GM18505 (cell line): Measurements from ENCODE around the gene TBCE.
"Not testable (repeated sequence)": the region's sequence is repeated elsewhere in the genome, so short reads cannot be mapped to it uniquely, and the experiment has no call there.

ENCODE experiments used
- ATAC-seq: cut with Tn5 transposase; IDR thresholded peaks from one replicate; pipeline ENCODE4 v1.9.1; 2021; ENCODE audit not compliant: unreplicated experiment
- POLR2A ChIP-seq: IDR thresholded peaks from 4 replicates; pipeline ENCODE4 v1.6.1; 2011; ENCODE audit warnings: borderline replicate concordance; ENCODE audit not compliant: insufficient read depth, insufficient read length; ENCODE audit errors: extremely low read depth

Gene TBCE

DNA sequence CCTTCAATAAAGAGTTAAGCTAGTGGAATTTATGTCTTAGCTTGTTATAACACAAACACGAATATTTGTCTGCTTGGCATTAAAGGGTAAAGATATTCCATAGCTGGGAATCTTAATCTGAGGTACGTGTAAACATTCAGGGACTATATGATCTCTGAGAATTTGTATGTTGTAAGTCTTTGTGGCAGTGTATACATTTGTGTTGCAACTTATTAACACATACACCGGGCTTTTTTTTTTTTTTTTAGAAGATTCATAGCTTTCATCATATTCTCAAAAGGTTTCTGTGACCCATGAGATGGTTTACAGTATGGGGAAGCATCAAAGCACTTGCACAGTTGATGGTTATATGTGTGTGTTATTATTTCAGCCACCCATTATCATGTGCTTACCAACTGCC lies 35.8 kb upstream of the TBCE start:
- TF ChIP-seq POLR2A = no peak
- ATAC-seq = no peak

DNA sequence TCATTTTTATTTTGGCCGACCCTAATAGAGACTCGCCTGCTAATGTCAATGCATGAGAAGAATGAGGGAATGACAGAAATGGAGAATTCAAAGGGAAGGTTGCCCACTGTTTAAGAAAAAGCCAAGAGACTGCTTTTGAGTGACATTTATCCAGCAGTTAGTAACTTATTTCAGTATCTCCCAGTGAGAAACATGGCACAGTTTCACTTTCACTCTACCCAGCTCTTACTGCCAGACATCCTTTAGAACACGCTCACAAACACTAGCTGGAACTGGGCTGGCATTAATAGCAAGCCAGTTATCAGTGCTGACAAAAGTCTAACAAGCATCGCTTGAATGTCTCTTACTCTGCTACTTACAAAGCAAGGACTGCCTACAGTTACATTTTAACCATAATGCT lies 30.3 kb upstream of the TBCE start:
- TF ChIP-seq POLR2A = no peak
- ATAC-seq = no peak

DNA sequence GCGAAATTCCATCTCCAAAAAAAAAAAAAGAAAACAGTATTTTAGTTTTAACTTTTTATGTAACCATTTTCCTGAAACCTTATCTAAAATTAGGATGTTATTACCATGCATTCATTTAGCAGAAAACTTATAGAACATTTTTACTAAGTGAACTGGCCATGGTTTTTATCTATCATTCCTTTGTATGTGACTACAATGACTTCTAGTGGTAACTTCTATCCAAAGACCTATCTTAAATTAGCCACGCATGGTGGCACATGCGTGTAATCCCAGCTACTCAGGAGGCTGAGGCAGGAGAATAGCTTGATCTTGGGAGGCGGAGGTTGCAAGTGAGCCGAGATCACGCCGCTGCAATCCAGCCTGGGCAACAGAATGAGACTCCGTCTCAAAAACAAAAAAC lies 27.5 kb upstream of the TBCE start:
- no peak for ATAC-seq
- TF ChIP-seq POLR2A = no peak

DNA sequence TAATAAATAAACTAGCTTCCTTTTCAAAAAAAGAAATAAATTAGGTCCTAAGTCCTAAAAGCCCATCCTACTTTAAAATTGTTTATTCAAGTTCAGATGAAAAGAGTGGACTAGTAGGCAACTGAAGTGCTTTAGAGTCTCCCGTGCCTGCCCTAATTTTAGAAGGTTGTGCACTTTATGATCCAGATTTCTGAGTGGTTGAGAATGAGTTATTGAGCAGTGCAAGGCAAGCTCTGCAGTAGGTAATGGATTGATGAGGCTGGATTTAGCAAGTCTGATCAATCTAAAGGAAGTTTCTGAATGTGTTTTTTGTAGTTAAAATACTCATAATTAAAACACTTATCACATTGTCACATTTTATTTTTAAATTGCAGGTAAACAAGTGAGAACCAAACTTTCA lies 25.9 kb upstream of the TBCE start:
- no peak for TF ChIP-seq POLR2A
- ATAC-seq = no peak

DNA sequence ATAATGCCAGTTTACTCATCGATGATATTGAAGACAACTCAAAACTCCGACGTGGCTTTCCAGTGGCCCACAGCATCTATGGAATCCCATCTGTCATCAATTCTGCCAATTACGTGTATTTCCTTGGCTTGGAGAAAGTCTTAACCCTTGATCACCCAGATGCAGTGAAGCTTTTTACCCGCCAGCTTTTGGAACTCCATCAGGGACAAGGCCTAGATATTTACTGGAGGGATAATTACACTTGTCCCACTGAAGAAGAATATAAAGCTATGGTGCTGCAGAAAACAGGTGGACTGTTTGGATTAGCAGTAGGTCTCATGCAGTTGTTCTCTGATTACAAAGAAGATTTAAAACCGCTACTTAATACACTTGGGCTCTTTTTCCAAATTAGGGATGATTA lies 25.2 kb upstream of the TBCE start:
- ATAC-seq = no peak
- TF ChIP-seq POLR2A = no peak

DNA sequence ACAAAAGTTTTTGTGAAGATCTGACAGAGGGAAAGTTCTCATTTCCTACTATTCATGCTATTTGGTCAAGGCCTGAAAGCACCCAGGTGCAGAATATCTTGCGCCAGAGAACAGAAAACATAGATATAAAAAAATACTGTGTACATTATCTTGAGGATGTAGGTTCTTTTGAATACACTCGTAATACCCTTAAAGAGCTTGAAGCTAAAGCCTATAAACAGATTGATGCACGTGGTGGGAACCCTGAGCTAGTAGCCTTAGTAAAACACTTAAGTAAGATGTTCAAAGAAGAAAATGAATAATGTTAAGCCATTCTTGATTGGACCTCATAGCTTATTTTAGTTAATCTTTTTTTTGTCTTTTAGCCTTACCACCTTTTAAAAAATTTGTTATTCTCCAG lies 24.8 kb upstream of the TBCE start:
- no peak for TF ChIP-seq POLR2A
- no peak for ATAC-seq

DNA sequence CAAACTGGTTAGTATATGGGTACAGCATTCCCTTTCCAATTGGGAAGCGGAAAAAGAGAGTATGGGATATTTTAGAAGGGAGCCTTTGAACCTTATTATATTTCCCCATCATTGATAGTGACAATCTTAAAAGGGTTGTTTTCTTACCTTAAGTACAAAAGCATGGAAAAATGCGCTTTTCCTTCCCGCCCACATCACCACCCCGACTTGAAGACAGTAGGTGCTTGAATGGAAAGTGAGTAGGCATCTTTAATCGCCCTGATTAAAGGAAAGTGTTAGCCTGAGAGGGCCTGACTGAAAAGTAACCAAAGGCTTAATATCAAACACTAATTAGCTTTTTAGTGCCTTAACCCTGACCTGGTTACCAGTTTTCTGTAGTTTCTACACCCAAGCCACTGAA lies 23.5 kb upstream of the TBCE start:
- ATAC-seq = no peak
- no peak for TF ChIP-seq POLR2A

DNA sequence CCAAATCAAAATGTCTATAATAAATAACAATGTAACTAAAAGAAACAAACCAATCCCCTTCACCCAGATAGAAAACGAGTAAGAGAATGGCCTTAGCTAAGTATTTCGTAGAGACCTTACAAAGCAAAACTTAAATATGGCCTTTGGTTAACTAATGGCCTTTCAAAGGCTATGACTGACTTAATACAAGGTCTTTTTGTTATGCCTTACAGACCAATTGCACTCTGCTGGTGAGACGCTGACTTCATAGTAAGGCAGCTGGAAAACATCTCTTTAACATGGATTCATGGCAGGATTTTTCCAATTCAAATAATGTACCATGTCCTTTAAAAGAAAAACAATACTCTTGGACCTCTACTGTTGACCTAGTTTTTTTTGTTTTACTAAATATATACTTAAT lies 15.8 kb upstream of the TBCE start:
- ATAC-seq = no peak
- no peak for TF ChIP-seq POLR2A

DNA sequence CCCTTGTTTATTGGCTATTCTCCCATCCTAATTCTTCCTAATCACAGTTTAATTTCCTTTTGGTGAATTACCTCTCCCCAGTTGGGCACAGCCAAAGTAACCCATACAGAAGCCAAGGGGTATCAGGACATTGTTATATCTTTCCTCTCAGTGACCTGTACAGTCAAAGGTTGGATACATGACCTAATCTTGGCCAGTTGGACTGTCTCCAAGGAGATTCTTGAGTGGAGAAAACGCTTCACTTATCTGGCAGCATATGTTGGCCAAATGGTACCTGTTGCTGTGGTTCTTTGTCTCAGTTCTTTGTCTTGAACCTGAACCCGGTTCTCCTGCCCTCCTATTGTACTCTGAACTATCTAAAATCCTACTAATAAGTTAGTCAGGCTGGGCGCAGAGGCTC lies 15.3 kb upstream of the TBCE start:
- no peak for ATAC-seq
- TF ChIP-seq POLR2A = no peak

DNA sequence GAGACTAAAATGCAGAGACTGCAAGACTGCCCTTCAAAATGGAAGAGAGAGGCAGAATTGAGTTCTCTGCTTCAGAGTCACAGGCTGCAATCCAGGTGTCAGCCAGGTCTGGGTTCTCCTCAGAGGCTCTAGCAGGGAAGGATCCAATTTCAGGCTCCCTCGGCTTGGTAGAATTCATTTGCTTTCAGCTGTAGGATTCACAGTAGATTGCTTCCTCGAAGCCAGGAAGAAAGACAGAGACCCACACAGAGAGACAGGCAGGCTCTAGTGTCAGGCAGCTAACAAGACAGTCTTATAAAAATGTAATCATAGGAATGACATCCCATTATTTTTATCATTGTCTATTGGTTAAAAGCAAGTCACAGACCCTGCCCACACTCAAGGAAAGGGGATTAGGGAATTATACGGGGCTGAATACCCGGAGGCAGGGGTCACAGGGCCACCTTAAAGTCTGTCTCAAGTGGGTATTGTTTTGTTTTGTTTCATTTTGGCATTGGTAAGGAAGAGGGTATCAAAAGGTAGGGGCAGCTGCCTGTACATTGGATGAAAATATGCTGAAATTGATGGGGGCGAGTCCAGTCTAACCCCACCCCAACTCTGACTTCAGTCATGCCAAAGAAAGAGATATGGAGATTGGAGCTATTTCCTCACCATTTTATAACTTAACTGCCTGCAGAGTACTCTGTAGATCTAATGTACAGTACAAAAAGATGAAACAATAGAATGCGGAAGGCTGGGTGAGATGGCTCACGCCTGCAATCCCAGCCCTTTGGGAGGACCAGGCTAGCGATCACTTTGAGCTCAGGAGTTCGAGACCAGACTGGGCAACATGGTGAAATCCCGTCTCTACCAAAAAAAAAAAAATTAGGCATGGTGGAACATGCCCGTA lies 9.5 kb upstream of the TBCE start:
- TF ChIP-seq POLR2A = no peak
- ATAC-seq = no peak

DNA sequence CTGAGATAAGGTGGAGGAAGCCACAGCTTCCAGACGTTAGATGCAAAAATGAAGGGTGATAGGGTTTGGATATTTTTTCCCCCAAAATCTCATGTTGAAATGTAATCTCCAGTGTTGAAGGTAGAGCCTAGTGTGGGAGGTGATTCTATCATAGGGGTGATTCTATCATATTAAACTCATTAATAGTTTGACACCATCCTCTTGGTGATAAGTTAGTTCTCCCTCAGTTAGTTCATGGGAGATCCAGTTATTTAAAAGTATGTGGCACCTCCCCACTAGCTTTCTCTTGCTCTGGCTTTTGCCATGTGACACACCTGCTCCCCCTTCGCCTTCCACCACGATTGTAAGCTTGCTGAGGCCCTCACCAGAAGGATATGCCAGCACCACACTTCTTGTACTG lies 8.3 kb upstream of the TBCE start:
- TF ChIP-seq POLR2A = no peak
- no peak for ATAC-seq

DNA sequence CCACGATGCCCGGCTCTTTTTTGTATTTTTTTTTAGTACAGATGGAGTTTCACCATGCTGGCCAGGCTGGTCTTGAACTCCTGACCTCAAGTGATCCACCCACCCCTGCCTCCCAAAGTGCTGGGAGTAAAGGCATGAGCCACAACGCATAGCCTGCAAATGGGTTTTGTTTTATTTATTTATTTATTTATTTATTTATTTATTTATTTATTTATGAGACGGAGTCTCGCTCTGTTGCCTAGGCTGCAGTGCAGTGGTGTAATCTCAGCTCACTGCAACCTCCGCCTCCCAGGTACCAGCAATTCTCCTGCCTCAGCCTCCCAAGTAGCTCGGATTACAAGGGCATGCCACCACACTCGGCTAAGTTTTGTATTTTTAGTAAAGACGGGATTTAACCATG lies 3.0 kb upstream of the TBCE start:
- ATAC-seq = not testable (repeated sequence)

DNA sequence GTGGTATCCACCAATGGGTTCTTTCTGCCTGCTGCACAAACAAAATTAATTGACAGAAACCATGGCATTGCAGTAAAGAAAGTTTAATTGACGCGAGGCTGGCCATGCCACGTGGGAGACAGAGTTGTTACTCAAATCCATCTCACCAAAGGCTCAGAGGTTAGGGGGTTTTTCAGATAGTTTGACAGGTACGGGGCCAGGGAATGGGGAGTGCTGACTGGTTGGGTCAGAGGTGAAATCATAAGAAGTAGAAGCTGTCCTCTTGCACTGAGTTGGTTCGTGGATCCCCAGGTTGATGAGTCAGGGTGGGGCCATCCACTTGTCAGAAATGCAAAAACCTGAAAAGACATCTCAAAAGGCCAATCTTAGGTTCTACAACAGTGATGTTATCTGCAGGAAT lies 941 bp upstream of the TBCE start:
- ATAC-seq = no peak
- no peak for TF ChIP-seq POLR2A

DNA sequence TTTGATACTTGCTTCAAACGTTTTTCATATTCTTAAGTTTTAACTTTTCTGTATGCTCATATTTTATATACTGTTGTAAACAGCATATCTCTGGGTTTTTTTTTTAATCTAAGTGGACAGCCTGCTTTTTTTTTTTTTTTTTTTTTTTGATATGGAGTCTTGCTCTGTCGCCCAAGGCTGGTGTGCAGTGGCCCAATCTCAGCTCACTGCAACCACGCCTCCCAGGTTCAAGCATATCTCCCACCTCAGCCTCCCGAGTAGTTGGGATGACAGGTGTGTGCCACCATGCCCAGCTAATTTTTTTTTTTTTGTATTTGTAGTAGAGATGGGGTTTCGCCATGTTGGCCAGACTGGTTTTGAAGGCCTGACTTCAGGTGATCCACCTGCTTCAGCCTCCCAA lies 1.2 kb downstream of the TBCE start:
- ATAC-seq = no peak

DNA sequence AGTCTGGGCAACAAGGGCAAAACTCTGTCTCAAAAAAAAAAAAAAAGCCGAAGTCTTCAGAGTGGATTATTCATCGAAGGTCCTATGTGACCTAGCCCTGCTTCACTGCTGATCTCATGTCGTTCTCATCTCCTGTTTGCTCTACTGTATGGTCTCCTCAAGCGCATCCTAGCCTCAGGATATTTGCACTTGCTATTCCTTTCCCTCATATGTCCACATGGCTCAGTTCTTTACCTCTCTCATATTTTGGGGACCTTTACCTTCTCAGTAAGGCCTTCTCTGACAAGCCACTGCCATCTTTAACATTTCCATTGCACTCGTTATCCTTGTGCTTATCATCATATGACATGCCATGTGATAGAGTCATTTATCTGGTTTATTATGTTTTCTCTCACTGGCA lies 2.6 kb downstream of the TBCE start:
- ATAC-seq = no peak

More for the DNA sequence above, 1.2 kb downstream of the TBCE start:
- TF ChIP-seq POLR2A = no peak

More for the DNA sequence above, 2.6 kb downstream of the TBCE start:
- no peak for TF ChIP-seq POLR2A
